Raji (cell line): Measurements from ENCODE around the gene SRPRA.

Experiments used
- POLR2A ChIP-seq: IDR thresholded peaks from 2 replicates; pipeline ENCODE4 v1.6.1; 2011; ENCODE audit warnings: low read depth, low read length, control low read depth; ENCODE audit not compliant: insufficient read depth

The SRPRA gene

DNA sequence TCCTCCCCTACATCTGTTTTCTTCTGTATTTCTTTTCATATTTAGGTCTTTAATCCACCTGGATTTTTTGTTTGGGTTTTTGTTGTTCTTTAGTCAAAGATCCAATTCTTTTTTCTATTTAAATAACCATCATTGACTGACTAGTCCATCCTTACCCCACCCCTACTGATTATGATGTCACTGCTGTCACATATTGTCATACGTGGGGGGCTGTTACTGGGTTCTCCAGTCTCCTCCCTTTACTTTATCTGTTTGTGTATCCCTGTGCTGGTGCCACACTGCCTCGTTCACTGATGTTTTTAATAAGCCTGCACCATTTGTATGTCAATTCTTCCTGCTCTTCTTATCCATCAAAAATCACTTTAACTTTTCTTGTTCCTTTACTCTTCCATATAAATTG lies 28.3 kb upstream of the SRPRA start:
- TF ChIP-seq POLR2A, result no peak

- TF ChIP-seq POLR2A, result no peak
These were observed 25.0 kb upstream of the SRPRA start for GRCh38 chr11:126293726-126294125.

DNA sequence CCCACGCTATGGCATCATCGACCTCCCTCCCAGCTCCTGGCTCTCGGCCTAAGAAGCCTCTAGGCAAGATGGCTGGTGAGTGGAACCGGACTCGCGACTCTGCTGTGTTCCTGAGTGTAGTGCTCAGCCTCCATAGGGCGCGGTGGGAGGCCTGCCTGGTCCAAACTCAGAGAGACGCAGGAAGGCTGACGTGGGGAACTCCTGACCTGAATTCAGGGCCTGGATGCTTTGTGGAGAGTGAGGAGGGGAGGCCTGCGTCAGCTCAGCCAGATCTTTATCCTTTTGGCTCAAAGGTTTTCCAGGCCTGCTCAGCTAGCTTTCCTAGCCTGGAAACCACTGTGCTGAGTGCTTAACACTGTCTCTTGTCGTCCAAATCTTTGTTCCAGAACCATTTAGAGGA lies 22.2 kb upstream of the SRPRA start:
- TF ChIP-seq POLR2A, result no peak

DNA sequence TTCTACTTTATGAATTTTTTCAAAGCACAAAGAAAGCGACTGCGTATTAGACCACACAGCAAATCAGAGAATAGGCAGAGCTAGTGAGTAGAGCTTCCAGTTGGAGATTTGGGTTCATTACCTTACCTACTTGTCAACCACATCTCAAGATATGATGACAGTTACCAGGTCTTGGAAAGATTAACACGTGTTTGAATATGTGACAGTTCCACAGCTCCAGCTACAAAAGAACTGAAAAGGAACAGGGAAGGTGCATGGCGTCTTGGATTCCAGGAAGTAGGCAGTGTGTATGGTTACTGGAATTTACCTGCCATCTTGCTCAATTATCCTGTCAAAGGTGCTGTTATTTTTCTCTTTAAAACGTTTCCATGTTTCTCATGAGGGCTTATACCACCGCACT lies 19.5 kb upstream of the SRPRA start:
- no peak for TF ChIP-seq POLR2A

GRCh38 chr11:126284829-126285228 lies 16.1 kb upstream of the SRPRA start:
- TF ChIP-seq POLR2A, result no peak

GRCh38 chr11:126282736-126283591 lies 14.3 kb upstream of the SRPRA start, which contains the start of gene TIRAP:
Gene TIRAP (plus strand): TSS chr11:126283093. CDS start chr11:126290895, 7,802 bp downstream.
- no peak for TF ChIP-seq POLR2A

GRCh38 chr11:126282361-126282735 lies 13.7 kb upstream of the SRPRA start:
- TF ChIP-seq POLR2A, result no peak

DNA sequence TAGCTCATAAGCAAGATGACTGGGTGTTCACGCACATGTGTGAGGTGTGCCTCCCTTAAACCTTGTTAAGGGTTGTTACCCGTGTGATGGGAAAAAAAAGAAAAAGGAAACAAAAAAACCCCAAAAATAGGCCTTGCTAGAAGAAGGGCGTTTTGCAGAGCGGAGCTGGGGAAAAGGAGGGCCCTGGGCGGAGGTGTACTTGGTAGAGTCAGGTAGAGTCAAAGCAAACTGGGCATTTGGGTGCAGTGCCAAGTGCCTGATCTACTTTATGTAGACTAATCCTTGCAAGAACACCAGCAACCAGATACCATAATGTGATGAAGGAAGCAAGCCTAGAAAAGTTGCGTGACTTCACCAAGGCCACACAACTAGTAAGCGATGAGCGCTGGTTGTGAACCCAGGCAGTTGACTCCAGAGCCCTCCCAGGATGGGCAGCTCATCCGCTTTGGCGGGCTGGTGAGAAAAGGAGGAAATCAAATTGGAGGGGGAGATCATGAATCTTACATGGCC lies 13.0 kb upstream of the SRPRA start:
- no peak for TF ChIP-seq POLR2A

DNA sequence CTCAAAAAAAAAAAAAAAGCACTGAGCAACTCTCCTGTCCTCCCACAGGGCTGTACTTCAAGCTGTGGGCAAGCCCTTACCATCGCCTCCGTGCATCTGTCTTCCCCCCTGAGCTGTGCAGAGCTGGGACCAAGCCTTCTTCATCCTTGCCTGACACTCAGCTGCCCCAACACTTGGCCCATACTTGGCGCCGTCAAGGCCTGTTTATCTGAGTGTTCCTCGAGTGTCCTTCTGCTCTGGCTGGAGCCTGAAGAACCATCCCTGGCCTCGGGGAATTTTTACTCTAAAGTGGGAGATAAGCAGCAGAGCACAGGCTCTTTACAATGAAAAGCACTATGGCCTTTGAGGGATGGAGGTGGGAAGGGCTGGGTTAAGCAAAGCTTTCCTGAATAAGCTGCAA lies 12.6 kb upstream of the SRPRA start:
- no peak for TF ChIP-seq POLR2A

- TF ChIP-seq POLR2A, result no peak
These were observed 11.9 kb upstream of the SRPRA start for GRCh38 chr11:126280595-126280994.

DNA sequence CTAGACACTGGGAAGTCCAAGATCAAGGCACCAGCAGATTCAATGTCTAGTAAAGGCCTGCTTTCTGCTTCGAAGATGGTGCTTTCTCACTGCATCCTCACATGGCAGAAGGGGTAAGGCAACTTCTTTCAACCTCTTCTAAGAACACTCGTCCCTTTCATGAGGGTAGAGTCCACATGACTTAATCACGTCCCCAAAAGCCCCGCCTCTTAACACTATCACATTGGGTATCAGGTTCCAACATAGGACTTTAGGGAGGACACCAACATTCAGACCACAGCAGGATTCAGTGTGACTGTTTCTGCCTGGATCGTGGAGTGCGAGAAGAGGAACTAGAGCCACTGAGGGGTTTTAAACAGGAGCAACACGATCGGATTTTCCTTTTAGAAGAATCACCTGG lies 10.5 kb upstream of the SRPRA start:
- no peak for TF ChIP-seq POLR2A

- TF ChIP-seq POLR2A, result no peak
These were observed 9.1 kb upstream of the SRPRA start for GRCh38 chr11:126277780-126278179.

DNA sequence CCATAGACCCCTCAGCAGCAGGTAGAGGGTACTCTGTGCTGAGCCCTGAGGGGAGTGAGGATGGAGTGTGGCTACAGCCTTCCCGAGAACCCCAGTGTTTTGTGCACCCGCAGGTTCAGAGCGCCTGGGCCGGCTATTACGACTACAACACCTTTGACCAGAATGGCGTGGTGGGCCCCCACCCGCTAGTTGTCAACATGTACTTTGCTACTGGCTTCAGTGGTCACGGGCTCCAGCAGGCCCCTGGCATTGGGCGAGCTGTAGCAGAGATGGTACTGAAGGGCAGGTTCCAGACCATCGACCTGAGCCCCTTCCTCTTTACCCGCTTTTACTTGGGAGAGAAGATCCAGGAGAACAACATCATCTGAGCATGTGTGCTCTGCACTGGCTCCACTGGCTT lies 8.6 kb upstream of the SRPRA start:
- TF ChIP-seq POLR2A, result no peak

DNA sequence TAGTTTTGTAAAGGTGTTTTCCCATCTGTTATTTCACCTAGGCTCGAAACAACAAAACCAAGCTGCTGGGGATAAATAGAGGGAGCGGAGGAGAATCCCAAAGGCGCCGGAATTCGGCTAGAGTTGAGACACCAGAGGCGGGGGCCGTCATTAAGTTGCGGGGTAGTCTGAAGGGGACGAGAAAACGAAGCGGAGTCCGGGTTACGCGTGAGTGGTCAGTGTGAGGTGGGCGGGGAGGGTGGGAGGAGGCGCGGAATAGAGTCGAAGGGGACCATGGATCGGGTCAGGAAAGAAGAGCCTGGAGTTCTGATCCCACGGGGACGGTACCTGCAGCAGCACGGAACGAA lies 361 bp downstream of the SRPRA start:
- TF ChIP-seq POLR2A, result no peak

DNA sequence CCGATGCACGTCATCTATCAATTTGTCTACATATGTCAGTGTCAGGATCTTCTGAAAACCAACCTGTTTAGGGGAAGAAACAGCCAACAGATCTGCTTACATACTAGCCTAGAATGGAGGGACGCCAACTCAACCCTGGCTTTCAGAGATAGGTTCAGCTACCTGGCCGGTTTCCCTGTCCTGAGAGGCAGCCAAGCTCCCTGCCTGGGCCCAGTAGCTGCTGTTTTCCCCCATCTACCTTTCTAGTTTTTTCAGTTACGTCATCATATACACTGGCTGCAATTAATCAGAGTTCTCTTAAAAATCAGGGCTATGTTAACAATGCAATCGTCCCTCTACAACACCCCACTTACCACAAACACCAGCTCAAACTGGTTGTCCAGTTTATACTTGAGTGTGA lies 1.0 kb downstream of the SRPRA start:
- TF ChIP-seq POLR2A, result no peak

- TF ChIP-seq POLR2A, result no peak
These were observed 2.9 kb downstream of the SRPRA start for GRCh38 chr11:126265811-126266210.

DNA sequence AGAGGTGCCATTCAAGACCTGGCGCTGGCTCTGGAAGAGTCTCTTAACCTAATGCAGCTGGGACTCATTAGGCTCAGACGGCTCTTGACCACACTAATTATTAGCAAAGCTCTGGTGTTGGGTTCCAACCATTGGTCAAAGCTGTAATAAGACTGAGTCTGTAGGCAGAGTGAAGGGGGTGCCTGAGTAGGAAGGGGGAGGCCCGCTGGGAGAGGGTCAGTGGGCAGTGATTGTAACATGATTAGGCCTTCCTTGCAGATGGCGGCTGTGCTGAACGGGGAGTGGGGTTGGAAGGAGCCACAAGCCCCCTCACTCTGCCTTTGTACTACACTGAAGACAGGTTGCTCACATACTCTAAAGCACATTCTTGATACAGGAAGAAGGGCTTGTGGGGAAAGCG lies 5.2 kb downstream of the SRPRA start:
- no peak for TF ChIP-seq POLR2A

GRCh38 chr11:126262216-126262615 lies 6.5 kb downstream of the SRPRA start:
- no peak for TF ChIP-seq POLR2A

- TF ChIP-seq POLR2A, result no peak
These were observed 10.9 kb downstream of the SRPRA start for GRCh38 chr11:126257764-126258163.
